ENCODE measurements around the gene CABP1.
"Not testable (repeated sequence)": the region's sequence is repeated elsewhere in the genome, so short reads cannot be mapped to it uniquely, and the experiment has no call there.

Gene CABP1

DNA sequence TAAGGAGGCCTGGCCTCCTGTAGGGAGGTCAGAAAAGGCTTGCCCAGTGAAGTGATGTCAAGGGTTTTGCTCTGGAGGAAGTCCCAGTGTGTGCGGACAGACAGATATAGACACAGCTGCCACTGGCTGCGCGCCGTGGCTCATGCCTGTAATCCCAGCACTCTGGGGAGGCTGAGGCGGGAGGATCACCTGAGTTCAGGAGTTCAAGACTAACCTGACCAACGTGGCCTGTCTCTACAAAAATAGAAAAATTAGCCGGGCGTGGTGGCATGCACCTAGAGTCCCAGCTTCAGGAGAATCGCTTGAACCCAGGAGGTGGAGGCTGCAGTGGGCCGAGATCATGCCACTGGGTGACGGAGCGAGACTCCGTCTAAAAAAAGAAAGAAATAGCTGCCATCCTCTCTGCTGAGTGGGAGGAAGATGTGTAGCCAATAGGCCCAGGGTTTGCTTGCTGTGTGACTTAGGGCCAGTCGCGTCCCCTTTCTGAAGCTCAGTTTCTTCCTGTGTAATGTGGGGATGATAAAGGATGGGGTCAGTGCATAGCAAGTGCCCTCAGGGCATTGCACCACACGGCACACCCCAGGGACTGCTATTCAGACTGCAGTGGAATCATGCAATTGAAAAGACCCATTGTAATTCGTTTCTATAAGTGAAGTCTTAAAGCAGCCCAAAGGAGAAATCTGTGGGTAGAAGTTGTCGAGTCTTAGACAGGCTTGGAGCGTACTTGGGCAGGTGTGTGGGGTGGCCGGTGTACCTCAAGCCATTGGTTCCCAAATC is 27.9 kb downstream of the CABP1 start:
- no peak for DNase-seq (ENCODE audit: low spot score)

DNA sequence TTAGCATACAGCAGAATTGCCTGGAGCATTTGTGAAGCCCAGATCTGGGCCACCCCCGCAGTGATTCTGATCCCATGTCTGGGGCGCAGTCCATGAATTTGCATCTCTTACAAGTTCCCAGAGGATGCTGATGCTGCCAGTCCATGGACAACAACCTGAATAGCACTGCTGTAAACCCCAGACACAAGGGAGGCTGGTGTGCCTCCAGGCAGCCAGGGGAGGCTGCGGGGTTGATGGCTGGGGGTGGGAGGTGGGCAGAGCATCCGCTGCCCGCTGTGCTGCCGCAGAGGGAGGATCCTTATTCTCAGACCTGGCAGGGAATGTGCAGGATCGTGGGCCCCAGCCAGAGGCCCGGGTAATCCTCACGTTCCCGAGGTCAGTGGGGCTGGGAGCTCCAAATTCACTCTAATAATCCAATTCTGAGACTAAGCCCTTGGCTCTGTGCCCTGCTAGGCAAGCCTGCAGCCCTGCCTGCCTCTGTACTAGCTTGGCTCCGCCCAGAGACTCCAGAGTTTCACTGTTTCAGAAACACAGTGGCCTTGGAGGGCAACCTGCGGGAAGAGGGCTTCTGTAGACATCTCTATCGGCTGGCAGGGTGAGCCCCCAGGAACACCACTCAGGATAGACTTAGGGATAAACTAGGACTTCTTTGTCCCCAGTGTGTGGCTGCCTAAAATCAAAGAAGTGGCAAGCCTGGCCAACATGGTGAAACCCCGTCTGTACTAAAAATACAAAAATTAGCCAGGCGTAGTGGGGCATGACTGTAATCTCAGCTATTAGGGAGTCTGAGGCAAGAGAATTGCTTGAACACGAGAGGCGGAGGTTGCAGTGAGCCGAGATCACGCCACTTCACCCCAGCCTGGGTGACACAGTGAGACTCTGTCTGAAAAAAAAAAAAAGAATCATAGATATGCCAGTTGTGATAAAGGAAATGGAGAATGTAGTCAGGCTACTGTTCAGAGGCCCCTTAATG is 28.7 kb downstream of the CABP1 start:
- no peak for DNase-seq (ENCODE audit: low spot score)

DNA sequence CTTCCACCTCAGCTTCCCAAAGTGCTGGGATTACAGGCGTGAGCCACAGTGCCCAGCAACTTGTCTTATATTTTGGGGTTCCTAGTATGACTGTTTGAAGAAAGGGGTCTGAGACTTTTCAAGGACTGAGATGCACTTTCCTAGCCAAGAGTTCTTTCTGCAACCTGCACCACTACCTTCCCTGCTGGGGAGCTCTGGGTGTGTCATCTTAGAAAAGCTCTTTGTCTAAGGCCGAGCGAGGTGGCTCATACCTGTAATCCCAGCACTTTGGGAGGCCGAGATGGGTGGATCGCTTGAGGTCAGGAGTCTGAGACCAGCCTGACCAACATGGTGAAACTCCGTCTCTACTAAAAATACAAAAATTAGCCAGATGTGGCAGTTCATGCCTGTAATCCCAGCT is 29.8 kb downstream of the CABP1 start:
- not testable (repeated sequence) for DNase-seq (ENCODE audit: low spot score)

DNA sequence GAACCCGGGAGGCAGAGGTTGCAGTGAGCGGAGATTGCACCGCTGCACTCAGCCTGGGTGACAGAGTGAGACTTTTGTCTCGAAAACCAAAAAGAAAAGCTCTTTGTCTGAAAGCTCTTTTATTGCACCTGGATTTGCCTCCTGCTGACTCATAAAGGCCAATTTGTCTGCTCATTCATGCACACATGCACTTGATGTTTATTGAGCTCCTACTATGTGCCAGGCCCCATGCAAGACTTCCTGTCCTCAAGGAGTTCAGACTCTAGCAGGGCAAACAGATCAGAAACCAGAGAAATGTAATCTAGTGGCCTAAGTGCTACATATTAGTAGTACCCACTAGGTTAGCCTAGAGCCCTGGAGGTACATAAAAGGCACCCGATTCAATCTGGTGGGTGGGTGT is 30.2 kb downstream of the CABP1 start:
- DNase-seq (ENCODE audit: low spot score) = no peak

DNA sequence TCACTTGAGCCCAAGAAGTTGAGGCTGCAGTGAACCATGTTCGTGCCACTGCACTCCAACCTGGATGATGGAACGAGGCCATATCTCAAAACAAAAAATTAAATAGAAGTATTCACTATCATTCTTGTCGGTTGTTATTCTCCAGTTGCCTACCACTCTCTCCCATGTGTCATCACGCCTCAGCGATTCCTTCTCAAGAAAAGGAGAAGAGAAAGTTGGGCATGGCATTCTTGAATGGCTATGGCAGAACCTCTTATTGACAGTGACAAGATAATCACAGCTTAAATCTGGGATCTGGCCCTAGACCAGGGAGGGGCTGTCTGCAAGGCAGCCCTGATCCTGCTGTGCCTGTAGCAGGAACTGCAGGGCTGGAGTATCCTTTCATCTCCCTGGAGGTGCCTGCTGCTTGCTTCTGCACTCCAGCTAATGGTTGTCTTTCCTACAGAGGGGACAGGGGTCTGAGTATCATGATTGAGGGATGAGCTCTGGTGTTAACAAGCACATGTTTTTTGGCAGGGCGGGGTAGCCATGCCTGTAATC is 33.7 kb downstream of the CABP1 start:
- DNase-seq (ENCODE audit: low spot score) = no peak

DNA sequence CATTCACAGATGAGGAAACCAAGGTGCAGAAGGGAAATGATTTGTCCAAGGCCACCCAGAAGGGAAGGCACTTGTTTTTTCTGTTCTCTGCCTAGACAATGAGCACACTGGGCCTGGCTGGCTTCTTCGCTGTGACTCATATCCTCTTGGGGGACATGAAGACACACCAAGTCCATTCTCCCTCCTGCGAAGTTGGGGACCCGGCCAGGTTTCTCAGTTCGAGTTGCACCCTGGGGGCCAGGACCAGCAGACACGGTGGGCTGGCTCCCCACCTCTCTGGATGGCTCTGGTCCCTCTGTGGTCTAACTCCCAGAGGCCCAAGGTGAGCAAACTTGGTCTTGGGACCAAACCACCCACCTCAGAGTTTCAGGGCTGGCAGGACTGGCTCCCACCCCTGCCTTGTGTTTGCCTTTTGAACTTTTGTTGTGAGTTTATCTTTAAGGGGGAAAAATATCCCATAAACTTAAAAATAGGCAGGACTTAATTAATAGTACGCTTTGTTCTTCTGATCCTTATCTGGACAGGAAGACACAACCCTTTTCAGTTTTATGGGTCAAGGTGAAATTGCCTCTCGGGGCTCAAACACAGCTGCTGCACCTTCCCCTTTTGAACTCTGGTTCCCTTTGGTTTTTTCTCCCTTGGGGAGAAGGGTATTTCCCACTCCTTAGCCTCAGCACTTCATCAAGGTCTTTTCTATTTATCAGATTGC is 37.5 kb downstream of the CABP1 start:
- DNase-seq (ENCODE audit: low spot score) = no peak

DNA sequence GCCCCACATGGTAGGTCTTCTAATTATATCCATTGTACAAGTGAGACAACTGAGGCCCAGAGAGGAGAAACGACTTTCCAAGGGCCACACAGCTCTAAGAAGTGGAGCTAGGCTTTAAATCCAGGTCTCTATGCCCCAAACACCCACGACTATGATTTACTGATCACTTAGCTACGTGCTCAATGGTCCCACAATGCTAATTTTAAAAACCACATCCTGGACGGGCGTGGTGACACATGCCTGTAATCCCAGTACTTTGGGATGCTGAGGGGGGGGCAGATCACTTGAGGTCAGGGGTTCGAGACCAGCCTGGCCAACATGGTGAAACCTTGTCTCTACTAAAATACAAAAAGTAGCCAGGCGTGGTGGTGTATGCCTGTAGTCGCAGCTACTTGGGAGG is 38.1 kb downstream of the CABP1 start:
- no peak for DNase-seq (ENCODE audit: low spot score)

DNA sequence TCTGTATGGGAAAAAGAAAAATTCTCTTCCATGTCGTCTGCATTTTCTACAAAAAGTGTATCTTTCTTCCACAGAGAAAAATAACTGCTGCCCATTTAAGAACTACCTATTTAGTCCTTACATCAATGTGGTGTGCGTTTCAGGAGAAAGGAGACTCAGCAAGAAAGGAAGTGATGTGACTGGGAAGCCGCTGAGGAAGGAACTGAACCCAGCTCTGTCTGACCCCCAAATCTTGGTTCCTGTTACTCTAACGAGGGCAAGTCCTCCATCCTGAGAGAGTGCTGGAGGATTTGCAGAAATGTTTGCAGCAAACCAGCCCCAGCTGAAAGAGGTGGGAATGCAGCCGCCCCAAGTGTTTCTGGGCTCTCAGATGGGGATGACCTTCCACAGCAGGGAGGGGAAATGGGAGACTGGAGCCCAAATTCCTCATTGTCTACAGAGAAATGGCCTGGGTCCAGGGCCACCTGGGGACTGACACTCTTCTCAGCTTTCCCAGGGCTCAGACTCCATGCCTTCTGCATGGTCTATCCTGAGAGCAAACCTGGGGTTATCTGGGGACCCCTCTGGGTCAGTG is 39.8 kb downstream of the CABP1 start:
- DNase-seq (ENCODE audit: low spot score) = no peak

DNA sequence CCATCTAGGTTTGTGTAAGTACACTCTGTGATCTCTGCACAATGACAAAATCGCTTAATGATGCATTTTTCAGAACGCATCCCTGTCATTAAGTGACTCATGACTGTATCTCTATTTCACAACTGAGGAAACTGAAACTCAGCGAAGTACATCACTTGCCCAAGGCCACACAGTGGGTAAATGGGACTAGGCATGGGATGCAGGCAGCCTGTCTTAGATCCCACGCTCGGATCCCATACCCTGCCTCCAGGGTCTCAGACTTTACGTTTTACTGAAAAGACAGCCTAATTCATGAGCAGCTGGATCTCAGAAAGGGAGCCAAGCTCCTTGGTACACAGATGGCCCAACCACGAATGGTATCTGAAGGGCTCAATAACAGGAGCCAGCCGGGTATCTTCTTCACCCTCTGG is 44.1 kb downstream of the CABP1 start:
- DNase-seq (ENCODE audit: low spot score) = no peak

DNA sequence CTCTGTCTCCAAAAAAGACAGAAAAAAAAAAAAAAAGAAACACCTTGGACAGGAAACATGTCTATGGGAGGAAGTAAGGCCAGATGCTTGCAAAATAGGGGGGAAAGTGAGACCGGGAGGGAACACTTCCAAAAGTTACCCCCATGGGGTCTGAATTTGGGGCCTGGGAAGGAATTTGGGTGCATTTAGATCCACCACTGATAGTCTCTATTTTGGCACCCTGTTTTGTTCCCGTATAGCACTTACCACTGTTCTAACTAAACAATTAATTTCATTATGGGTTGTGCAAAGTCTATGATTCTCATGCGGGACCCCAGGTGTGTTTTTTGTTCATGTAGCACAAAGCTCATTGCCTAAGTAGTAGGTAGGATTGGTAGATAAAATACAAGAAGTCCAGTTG is 45.1 kb downstream of the CABP1 start:
- DNase-seq (ENCODE audit: low spot score) = no peak

DNA sequence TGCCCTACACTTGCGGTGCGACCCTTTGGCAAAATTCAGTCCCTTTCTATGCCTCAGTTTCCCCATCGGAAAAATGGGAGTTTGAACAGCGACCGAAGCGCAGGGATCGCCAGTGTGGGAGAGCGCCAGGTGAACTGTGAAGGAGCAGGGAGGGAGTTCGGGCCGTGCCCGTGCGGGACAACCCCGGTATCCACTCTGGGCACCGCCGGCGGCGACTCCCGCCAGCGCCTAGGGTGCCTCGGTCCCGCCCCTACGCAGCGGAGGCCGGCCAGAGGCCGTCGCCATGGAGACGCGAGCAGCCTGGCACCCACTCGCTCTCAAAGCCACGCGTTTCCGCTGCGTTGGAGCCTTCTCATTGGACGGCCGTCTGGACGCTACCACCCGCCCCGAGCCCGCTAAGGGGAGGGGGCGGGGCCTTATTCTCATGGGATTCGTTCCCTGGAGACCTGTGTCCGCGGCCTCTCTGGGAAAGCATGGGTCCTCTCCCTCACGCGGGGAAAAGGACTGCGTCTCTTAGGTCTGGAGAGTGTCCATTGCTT is 45.8 kb downstream of the CABP1 start:
- peak; percentile 99 for DNase-seq (ENCODE audit: low spot score)

DNA sequence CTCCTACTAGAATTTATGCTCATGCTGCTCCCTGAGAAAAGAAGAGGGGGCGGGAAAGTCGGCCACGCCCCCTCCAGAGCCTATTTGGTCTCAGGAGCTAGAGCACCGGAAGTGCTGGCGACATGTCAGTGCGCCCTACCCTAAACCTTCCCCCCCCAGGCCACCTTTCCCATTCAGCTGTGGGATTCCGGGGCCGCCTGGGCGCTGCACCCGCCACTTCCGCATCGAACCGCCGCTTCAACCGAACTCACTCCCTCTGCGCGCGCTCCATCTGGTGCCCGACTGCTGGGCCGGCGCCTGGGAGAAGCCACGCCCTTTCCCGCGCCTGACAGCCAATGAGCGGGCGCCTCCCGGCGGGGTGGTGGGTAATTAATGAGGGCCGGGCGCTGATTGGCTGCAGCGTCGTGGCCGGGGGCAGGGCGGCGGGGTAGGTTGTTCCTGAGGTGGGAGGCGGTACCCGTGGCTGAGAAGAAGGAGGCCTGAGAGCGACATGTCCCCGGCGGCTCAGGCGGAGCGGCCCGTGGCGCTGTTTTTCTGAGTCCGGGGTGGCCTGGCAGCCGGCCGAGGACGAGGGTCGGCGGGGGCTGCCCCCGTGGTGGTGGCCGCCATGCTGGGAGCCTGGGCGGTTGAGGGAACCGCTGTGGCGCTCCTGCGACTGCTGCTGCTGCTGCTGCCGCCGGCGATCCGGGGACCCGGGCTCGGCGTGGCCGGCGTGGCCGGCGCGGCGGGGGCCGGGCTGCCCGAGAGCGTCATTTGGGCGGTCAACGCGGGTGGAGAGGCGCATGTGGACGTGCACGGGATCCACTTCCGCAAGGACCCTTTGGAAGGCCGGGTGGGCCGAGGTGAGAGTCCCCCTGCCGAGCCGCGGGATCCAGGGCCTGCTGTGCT is 46.5 kb downstream of the CABP1 start, which contains the start of gene MLEC:
Gene MLEC (plus strand): TSS at position 460 of the 888 bp plus-strand sequence. CDS start 148 bp downstream, at position 608.
- DNase-seq (ENCODE audit: low spot score) = peak; percentile 97

DNA sequence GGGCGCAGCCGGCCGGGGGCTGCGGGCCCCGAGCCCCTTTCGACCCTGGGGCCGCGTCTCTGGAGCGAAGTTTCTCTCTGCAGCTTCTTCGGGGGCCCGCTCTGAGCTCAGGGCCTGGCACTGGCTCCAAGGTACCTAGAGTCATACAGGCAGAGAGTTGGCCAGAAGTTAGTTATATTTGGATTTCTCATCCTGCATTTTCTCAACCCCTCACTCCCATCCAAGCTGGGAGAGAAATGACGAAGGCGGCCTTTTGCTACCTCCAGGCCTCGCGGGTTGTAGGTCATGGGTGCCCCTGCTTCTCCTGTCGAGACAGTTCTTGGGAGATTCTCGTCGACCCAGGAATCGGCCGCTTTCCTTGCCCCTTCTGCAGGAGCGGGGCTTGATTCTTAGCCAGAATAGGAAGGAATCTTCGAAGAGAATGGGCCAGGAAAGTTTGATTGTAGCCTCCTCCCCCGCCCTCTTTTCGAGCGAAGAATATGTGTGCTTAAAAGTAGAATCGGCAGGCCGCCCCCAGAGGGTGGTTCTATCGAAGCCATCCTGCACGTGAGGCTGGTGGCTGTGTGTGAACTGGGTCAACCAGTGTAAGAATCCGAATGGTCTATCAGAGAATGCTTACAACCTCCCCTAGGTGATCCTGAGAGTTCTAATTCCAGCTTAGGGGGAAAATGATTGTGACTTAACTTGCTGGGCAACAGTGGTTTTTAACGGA is 47.3 kb downstream of the CABP1 start:
- no peak for DNase-seq (ENCODE audit: low spot score)

DNA sequence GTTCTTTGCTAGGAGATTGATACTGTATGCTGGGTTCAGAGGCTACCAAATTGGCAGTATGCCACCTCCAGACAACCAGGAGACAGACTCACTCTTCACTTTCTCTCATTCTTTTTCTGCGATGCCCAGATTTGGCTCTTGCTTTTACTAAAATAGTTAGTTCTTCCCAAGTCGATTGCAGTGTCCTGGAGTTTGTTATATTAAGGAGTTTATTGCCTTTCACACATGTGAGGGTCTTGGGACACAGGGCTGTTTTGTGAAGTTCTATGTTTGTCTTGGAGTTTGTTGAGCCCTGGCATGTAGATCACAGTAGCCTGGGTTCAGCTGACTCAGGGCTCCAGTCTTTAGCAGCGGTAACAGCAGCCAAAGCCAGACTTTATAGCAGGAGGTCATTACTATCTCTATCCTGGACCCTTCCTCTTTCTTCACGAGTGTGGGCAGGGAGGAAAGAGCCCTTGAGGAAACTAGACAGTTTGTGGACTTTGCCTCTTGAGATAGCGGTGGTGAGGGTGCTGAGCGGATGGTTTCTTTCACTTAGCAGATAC is 48.2 kb downstream of the CABP1 start:
- DNase-seq (ENCODE audit: low spot score) = peak; percentile 54

DNA sequence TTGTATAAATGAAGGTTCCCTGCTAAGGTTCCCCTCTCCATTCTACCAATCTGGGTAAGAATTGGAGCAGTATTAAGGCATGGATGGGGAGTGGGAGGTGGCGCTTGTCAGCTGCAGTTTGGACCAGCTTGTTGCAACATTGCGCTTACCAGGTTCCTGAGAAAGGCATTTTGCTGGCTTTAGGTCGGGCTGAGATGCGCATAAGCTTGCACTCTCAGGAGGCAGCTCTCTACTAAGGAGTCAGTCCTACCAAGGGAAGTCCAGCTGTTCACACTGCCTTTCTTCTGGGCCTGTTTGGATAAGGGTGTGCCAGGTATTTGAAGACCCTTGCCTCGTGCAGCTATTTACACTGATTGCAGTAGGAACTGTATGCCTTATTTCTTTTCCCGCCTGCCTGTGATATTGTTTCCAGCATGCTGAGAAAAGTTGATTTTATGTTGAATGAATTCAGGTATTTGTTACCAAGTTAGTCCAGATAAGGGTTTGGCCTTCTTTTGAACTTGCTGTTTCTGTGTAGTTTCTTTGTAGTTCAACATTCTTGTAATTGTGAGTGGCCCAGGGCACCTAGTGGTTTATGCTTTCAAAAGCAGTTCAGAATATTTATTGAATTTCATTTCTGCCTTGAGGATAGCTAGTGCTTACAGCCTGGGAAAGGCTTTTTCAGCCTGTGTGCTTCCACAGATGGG is 49.1 kb downstream of the CABP1 start:
- no peak for DNase-seq (ENCODE audit: low spot score)

DNA sequence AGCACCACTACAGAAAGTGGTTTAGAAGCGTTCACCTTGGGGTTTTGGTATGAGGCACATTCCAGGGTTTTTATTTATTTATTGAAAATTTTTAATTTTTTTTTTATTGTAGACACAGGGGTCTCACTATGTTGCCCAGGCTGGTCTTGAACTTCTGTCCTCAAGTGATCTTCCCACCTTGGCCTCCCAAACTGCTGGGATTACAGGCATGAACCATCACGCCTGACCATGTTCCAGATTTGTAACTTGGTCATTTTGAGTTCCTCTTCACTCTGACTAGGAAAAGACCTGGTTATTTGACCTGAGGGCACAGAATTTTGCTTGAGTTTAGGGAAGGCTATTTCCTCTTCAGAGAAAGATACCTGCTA is 49.6 kb downstream of the CABP1 start:
- no peak for DNase-seq (ENCODE audit: low spot score)

DNA sequence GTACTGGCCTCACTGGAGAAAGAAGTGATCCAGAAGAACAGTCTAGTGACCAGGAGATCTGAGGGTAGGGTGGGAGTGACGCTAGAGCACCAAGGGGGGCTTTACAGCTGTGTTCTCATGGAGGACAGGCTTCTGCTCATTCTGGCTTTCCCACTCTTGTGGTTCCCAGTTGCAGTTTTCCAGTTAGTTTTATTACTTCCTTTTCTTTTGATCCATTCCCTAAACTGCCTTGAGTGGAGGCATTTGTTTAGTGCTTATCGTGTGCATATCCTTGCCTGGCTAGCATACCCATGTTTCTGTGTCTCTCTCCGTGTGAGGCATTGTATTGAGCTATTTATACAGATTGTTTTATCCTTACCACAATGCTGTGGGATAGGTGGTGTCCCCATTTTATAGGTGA is 50.6 kb downstream of the CABP1 start:
- DNase-seq (ENCODE audit: low spot score) = no peak

DNA sequence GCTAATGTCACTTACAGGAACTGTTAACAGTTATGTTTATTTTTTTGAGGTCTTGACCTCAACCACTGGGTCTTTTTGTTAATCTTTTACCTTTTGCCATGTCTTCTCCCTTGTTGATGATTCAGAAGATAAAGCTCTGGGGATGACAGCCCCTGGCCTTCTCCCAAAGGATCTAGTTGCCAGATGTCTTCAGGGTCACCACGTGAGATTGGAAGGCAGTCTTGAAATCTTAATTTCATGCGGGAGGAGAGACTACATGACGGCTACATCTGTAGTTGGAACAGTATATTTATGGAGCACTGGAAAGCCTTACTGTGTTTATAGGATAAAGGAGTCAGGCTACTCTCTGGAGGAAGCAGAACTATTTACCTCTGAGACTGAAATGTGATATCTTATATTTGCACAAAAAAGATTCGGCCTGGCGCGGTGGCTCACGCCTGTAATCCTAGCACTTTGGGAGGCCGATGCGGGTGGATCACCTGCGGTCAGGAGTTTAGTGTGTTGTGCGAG is 52.2 kb downstream of the CABP1 start:
- DNase-seq (ENCODE audit: low spot score) = no peak

DNA sequence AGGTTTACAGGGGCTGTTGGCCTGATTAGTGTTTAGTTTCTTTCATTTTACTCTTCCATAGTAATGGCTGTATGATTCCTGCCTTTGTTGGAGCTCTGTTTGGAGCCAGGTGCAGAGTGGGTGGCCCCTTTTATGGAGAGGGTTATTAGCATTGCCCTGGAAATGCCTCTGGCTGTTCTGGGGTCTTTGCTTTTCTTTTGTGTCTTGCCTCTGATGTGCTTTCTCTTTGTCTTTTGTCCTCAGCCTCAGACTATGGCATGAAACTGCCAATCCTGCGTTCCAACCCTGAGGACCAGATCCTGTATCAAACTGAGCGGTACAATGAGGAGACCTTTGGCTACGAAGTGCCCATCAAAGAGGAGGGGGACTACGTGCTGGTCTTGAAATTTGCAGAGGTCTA is 53.4 kb downstream of the CABP1 start:
- DNase-seq (ENCODE audit: low spot score) = no peak

Data from hematopoietic multipotent progenitor cell treated with erythropoietin and hydrocortisone succinate and interleukin-3 and kit ligand, for 15 days (in vitro differentiated cells).